ENCODE data around the gene HDAC6.
A peak's percentile ranks its signal among the peaks of the same experiment; 100 is the strongest.
"Not testable (repeated sequence)": the region's sequence is repeated elsewhere in the genome, so short reads cannot be mapped to it uniquely, and the experiment has no call there.

Gene HDAC6

GRCh38 chrX:48826876-48827653 is 25.2 kb downstream of the HDAC6 start:
- no peak for DNase-seq

GRCh38 chrX:48827654-48827968 is 25.7 kb downstream of the HDAC6 start:
- DNase-seq = no peak

DNA sequence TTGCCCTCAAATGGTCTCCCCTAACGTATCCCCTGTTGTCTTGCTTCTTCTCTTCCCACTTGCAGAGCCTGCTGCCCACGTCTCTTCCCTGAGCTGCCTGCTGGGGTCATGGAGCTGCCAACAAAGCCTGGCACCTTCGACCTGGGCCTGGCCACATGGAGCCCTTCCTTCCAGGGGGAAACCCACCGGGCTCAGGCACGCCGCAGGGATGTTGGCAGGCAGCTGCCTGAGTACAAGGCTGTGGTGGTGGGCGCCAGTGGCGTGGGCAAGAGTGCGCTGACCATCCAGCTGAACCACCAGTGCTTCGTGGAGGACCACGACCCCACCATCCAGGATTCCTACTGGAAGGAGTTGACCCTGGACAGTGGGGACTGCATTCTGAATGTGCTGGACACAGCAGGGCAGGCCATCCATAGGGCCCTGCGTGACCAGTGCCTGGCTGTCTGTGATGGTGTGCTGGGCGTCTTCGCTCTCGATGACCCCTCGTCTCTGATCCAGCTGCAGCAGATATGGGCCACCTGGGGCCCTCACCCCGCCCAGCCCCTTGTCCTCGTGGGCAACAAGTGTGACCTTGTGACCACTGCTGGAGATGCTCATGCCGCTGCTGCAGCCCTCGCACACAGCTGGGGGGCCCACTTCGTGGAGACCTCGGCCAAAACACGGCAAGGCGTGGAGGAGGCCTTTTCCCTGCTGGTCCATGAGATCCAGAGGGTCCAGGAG is 27.3 kb downstream of the HDAC6 start:
- DNase-seq = no peak

- no peak for DNase-seq
Observed at GRCh38 chrX:48831136-48831908, 29.5 kb downstream of the HDAC6 start.

DNA sequence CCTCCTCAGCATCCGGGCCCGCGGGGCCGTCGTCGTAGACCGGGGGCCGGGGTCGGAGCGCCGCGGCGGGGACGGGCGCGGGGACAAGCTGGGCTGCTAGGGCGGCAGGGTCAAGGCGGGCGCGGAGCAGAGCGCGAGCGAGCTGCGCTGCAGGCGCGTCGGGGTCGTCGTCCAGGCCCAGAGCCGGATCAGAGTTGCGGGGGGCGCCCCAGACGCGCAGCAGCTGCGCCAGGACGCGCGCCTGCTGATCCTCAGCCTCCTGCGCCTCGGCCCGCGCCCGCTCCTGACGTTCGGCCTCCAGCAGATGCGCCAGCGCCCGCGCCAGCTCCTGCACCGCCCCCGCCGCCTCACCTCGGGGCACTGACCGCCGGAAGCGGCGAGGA is 30.0 kb downstream of the HDAC6 start:
- peak; percentile 54 for DNase-seq

DNA sequence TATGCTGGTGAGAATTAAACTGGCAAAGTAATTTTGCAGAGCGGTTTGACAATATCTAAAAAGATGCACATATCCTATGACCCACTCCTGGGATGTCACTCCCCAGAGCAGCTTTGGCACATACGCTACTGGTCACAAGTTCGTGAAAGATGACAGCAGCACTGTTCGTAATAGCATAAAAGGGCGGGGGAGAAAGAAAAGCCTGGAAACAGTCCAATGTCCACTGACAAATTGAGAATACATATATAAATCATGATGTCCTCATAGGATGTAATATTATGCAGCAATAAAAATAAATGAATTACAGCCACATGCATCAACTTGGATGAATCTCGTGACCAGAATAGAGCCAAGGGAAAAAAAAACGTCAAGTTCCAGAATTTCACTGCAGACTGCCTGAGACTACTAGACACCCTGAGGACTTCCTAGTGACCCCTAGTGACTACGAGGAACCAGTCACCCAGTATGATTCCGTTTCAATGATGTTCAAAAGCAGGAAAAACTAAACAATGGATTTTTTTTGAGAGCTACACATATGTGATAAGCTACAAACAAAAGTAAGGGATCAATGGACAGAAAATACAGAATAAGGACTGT is 31.8 kb downstream of the HDAC6 start:
- DNase-seq = no peak

DNA sequence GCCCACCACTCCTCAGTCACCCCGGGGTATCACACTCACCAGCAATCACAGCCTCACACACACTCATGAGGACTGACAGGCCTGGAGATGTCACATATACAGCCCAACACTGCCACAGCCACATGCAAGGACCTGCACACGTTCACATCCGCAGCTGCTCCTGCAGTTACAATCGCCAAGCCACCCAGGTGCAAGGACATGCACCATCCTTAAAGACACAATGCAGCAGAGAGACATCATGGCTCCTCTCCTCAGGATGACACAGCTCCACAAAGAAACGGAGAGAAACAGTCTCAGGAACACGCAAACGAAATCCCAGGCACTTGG is 32.5 kb downstream of the HDAC6 start:
- no peak for DNase-seq

DNA sequence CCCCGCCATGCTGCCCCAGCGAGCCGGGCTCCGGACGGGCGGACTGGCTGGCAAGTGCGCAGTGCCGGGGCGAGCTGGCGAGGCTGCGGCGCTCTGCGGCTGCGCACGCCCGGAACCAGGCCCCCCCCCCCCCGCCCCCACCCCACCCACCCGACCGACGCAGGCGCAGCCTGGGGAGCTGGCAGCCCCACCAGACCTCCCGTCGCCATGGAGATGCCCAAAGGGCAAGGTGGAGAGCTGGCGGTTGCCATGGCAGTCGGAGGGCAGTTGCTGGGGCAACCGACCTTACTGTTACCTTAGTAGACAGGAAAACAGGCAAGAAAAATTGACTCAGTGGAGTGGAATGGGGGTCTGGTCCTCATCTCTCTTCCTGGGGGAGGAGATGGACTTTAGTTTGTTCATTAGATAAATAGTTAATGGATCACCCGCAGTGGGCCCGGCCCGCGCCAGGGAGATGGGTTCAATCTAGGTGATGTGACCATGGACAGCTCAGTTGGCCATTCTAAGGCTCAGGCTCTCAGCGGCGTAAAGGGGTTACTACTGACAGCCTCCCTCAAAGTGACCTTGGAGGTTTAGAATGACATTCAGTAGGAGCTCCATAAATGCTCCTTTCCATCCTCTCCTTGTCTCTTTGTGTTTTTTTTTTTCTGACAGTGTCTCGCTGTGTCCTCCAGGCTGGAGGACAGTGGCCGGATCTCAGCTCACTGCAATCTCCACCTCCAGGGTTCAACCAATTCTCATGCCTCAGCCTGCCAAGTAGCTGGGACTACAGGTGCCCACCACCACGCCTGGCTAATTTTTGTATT is 33.9 kb downstream of the HDAC6 start, which contains the start of gene PCSK1N:
PCSK1N (minus strand) TSS at position 87 of the 806 bp plus-strand sequence; CDS start at position 9, 78 bp downstream.
- DNase-seq = peak; percentile 87

DNA sequence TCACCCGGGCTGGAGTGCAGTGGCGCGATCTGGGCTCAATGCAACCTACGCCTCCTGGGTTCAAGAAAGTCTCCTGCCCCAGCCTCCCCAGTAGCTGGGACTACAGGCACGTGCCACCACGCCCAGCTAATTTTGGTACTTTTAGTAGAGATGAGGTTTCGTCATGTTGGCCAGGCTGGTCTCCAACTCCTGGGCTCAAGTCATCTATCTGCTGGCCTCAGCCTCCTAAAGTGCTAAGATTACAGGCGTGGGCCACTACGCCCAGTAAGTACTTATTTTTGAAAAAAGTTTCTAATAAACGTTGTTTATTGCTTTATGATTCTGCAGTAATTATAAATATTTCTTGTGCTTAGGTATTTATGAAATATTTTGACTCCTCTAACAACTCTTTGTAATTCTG is 37.8 kb downstream of the HDAC6 start:
- DNase-seq = no peak

DNA sequence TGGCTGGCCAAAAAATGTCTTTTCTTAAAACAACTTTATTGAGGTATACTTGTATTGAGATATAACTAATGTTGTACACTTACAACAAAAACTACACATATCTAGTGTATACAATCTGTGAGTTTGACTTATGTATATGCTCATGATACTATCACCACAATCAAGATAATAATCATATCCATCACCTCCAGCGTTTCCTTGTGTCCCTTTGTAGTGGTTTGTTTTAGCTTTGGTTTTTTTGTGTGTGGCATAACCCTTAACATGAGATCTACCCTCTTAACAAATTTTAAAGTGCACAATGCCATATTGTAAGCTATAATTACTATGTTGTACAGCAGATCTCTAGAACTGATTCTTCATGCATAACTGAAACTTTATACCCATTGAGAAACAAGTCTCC is 47.0 kb downstream of the HDAC6 start:
- no peak for DNase-seq

GRCh38 chrX:48852857-48853256 is 51.0 kb downstream of the HDAC6 start:
- no peak for DNase-seq

- DNase-seq = not testable (repeated sequence)
Observed at GRCh38 chrX:48853494-48853893, 51.6 kb downstream of the HDAC6 start.

DNA sequence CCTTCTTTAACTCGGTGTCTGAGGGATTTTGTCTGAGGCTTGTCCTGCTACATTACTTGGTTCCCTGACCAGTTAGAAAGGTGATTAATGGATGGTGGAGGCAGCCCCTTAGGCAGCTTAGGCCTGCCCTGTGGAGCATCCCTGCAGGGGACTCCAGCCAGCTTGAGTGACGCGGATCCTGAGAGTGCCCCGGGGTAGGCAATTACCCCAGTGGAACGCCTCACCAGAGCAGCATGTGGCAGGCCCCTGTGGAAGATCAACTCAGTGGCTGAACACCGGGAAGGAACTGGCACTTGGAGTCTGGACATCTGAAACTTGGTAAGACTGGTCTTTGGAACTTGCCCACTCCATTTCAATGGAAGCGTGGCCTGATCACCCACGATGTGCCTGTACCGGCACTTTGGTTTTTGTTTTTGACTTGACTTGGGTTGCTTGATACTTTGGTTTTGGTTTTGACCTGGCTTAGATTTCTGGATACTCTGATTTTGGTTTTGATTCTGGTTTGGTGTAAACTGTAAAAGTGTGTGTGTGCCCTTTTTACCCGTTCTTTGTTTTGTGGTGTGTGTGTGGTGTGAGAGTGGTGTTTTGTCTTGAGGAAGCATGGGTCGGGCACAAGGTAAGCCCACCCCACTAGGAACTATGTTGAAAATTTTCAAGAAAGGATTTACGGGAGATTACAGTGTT is 52.4 kb downstream of the HDAC6 start:
- not testable (repeated sequence) for DNase-seq

DNA sequence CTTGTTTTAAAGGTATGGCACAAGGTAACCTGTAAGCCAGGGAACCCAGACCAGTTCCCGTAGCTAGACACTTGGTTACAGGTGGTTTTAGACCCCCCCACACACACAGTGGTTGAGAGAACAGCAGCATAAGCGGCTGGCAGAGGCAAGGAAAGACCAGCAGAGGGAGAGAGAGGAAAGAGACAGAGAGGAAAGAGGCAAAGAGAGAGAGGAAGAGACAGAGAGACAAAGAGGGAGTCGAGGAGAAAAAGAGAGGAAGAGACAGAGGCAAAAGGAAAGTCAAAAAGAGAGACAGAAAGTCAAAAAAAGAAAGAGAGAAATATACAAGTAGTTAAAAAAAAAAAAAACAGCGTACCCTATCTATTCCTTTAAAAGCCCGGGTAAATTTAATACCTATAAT is 53.0 kb downstream of the HDAC6 start:
- no peak for DNase-seq

DNA sequence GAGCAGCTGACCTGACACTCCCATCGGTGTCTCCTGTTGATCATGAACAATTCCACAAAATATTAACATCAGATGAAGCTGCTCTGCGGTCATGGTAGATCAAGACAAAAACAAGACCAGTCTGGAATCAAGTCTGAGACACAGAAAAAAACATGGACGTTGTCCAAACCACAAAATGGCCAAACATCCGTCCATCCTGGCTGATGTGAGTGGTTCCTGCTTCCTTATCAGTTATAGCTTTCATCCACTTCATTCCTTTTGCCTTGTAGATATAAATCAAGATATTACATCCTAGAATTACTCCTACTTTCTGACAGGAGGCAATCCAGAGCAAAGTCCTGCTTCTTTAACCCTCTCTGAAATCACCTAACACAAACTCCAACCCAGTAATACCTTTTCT is 62.3 kb downstream of the HDAC6 start:
- DNase-seq = no peak

DNA sequence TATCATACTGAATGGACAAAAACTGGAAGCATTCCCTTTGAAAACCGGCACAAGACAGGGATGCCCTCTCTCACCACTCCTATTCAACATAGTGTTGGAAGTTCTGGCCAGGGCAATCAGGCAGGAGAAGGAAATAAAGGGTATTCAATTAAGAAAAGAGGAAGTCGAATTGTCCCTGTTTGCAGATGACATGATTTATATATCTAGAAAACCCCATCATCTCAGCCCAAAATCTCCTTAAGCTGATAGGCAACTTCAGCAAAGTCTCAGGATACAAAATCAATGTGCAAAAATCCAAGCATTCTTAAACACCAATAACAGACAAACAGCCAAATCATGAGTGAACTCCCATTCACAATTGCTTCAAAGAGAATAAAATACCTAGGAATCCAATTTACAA is 70.2 kb downstream of the HDAC6 start:
- DNase-seq = not testable (repeated sequence)
